ENCODE measurements around the gene ZNF618.

Gene ZNF618

GRCh38 chr9:113978725-113979342, 102.7 kb downstream of the ZNF618 start:
- Histone ChIP-seq H3K36me3 (no peaks in the 10 kb centered on the region), H3K27me3 (no peaks in the 10 kb centered on the region), H3K9me3 (no peaks in the 10 kb centered on the region), H3K27ac (no peak overlapping the region), H3K4me3 (no peak overlapping the region), H3K4me1 (peaks cover 0 to 16% (median 9%) of the 10 kb centered on the region in 4 donors)
- intact Hi-C loops (cut with DNase I; ENCODE audit: low total_unique reads): no loop called here
- DNase-seq: no peak
- no peak for TF ChIP-seq CTCF (IDR thresholded peaks at IDR 0.05)

DNA sequence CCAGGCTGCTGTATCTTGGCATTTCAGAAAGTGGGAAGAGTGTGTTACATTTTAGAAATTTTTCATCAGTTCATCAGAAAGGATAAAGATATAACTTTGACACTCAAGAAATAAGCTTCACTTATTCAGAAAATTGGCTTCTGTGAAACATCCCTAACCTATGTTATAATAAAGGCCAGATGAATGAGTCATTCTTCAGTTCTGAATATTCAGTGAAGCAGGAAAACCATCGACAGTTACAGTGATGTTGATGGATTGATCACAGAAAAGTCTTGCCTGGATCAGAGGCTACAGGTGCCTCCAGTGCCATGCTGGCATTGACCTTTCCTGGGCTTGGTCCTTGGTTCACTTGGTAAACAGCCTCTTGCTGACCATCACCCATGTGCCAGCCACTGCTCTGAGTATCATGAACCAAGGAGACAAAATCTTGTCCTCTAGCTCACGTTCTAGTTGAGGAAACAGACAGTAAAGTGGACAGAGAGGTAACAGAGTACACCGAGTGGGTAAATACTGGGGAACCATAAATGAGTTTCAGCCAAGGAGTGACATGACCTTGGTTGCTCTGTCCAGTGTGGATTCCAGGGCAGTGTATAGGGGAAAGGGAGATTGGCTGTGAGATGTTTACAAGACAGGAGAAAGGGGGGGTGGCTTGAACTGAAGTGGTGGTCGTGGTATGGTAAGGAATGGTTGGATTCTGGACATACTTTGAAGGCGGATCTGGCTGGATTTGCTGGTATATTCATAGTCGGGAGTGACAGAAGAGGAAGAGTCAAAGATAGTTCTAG, 103.4 kb downstream of the ZNF618 start:
- intact Hi-C loops (cut with DNase I; ENCODE audit: low total_unique reads): no loop called here
- no peak for TF ChIP-seq CTCF (IDR thresholded peaks at IDR 0.05)
- Histone ChIP-seq H3K4me1 (peaks cover 0 to 9% (median 2%) of the 10 kb centered on the region in 4 donors), H3K4me3 (no peak overlapping the region), H3K9me3 (no peaks in the 10 kb centered on the region), H3K27me3 (no peaks in the 10 kb centered on the region), H3K36me3 (no peaks in the 10 kb centered on the region), H3K27ac (no peak overlapping the region)
- no peak for DNase-seq

- Histone ChIP-seq H3K4me1 (peaks cover 0 to 19% (median 14%) of the 10 kb centered on the region in 4 donors), H3K4me3 (no peak overlapping the region), H3K36me3 (peaks cover 0 to 8% (median 0%) of the 10 kb centered on the region in 3 donors), H3K9me3 (no peaks in the 10 kb centered on the region), H3K27me3 (no peaks in the 10 kb centered on the region), H3K27ac (no peak overlapping the region)
- no peak for DNase-seq
- intact Hi-C loops (cut with DNase I; ENCODE audit: low total_unique reads): no loop called here
- no peak for TF ChIP-seq CTCF (IDR thresholded peaks at IDR 0.05)
Observed at GRCh38 chr9:113984639-113985380, 108.7 kb downstream of the ZNF618 start.

- H3K4me1 ChIP-seq: peaks cover 0 to 30% (median 26%) of the 10 kb centered on the region in 4 donors
- DNase-seq: no peak
- no peak overlapping the region for H3K27ac ChIP-seq
- intact Hi-C loops (cut with DNase I; ENCODE audit: low total_unique reads): no loop called here
- peaks cover 0 to 15% (median 0%) of the 10 kb centered on the region in 3 donors for H3K36me3 ChIP-seq
- H3K9me3 ChIP-seq: no peaks in the 10 kb centered on the region
- H3K4me3 ChIP-seq: no peak overlapping the region
- no peak for TF ChIP-seq CTCF (IDR thresholded peaks at IDR 0.05)
- H3K27me3 ChIP-seq: no peaks in the 10 kb centered on the region
Observed at GRCh38 chr9:113985968-113986585, 110.0 kb downstream of the ZNF618 start.

DNA sequence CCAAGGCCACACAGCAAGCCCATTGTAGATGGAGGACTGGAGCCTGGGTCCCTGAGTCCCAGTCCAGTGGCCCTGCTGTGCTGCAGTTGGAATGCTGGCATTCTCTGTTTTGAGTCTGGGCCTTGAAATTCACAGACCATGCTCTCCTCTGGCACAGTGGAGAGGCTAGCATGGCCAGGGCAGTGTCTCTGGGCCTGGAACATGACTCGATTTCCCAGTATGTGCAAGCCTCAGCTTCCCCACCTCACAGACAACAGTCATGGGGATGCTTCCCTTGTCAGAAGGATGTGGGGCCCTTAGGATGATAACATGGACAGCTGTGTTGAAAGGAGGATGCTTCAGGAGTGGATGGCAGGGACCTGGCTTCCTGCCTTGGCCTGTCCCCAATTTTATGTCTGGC, 110.8 kb downstream of the ZNF618 start:
- Histone ChIP-seq H3K9me3 (no peaks in the 10 kb centered on the region), H3K27ac (no peak overlapping the region), H3K4me3 (no peak overlapping the region), H3K4me1 (peaks cover 0 to 39% (median 33%) of the 10 kb centered on the region in 4 donors), H3K27me3 (no peaks in the 10 kb centered on the region), H3K36me3 (peaks cover 0 to 15% (median 0%) of the 10 kb centered on the region in 3 donors)
- intact Hi-C loops (cut with DNase I; ENCODE audit: low total_unique reads): no loop called here
- no peak for TF ChIP-seq CTCF (IDR thresholded peaks at IDR 0.05)
- peak in 1 of 2 donors; percentile 54 for DNase-seq

Data from tibial artery (tissue), 4 donors.